Measurements from ENCODE around the gene KCNS3. TPM values are rescaled to one million over a fixed set of nuclear protein-coding genes. Genes with fewer than 3 reads are reported as not detected.

Gene KCNS3
- total and polyA plus RNA-seq, 4 donors = 15.4 to 45.9 (median 20.8) TPM

DNA sequence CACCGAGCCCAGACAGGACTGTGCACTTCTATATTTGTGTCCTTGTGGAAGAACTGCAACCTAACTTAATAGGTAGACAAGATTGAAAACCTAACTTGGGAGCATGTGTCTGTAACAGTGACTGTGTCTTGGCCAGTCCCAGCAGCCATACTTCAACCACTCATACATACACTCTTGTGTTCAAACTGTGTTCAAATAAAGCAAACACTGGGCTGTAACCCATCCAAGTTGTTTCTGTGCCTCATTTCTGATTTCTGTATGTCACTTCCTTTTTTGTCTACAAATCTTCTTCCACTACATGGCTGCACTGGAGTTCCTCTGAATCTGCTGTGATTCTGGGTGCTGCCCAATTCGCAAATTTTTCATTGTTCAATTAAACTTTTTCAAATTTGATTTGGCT is 31.2 kb upstream of the KCNS3 start:
- WGBS, 2 donors = 88 to 89% methylated on average over 2 of the region's 2 CpGs
- TF ChIP-seq, protein P1, sequence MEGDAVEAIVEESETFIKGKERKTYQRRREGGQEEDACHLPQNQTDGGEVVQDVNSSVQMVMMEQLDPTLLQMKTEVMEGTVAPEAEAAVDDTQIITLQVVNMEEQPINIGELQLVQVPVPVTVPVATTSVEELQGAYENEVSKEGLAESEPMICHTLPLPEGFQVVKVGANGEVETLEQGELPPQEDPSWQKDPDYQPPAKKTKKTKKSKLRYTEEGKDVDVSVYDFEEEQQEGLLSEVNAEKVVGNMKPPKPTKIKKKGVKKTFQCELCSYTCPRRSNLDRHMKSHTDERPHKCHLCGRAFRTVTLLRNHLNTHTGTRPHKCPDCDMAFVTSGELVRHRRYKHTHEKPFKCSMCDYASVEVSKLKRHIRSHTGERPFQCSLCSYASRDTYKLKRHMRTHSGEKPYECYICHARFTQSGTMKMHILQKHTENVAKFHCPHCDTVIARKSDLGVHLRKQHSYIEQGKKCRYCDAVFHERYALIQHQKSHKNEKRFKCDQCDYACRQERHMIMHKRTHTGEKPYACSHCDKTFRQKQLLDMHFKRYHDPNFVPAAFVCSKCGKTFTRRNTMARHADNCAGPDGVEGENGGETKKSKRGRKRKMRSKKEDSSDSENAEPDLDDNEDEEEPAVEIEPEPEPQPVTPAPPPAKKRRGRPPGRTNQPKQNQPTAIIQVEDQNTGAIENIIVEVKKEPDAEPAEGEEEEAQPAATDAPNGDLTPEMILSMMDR (IDR thresholded peaks at IDR 0.05; ENCODE audit: control extremely low read depth, extremely low read depth) = no peak
- ATAC-seq (ENCODE audit: insufficient read depth, low FRiP score) = no peak
- no peak for DNase-seq
- Histone ChIP-seq H3K27me3 (ENCODE audit: control insufficient read depth in 3 of 3, insufficient read depth in 3 of 3, low read length in 2 of 3) (no peaks in the 10 kb centered on the region), H3K9me3 (ENCODE audit: control insufficient read depth in 4 of 4, insufficient read depth in 3 of 4, low read length in 3 of 4) (no peaks in the 10 kb centered on the region), H3K4me1 (ENCODE audit: control insufficient read depth in 5 of 5, insufficient read depth in 5 of 5, low read length in 5 of 5) (no peaks in the 10 kb centered on the region), H3K4me3 (no peak overlapping the region), H3K36me3 (ENCODE audit: control insufficient read depth in 4 of 4, insufficient read depth in 4 of 4, low read length in 4 of 4) (no peaks in the 10 kb centered on the region), H3K27ac (ENCODE audit: low read depth in 1 of 2, low read length in 1 of 2) (no peak overlapping the region), H3K9ac (ENCODE audit: insufficient read depth in 1 of 2, low read length in 2 of 2) (no peak overlapping the region)

DNA sequence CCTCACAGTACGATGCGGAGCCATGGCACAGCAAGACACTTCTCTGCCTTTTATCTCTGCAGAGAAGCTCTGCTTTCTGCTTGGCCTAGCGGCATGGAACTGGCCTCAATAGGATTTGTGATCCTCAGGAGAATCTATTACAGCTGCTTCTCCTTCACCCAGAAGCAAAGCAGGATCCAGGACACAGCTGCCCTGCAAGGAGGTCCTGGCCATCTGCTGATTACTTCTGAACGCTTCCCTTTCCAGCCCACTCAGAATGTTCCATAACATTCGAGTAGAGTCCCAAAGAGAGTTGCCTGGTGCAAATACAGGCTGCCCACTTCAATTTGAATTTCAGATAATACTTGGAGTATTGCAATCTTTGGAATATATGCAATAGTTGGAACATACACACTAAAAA is 29.2 kb upstream of the KCNS3 start:
- TF ChIP-seq, protein P1 (IDR thresholded peaks at IDR 0.05; ENCODE audit: control extremely low read depth, extremely low read depth) = no peak
- no peaks in the 10 kb centered on the region for H3K9me3 ChIP-seq (ENCODE audit: control insufficient read depth in 4 of 4, insufficient read depth in 3 of 4, low read length in 3 of 4)

DNA sequence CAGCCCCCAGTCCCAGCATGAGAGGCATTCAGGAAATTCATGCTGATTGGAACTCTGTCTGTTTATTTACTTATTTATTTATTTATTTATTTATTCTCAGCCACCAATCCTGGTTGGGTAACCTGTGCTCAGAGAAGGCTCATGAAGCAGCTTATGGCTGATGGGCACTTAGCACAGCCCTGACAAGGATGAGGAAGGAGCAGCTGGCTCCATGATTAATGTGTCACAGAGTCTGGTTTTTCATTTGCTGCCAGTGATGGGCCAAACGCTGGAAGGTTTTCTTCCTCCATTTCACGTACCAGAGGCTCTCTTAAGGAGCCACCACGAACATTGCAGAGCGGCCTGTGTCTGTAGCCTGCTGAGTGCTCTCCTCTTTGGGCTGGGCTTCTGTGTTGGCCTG is 28.3 kb upstream of the KCNS3 start:
- no peak overlapping the region for H3K27ac ChIP-seq (ENCODE audit: low read depth in 1 of 2, low read length in 1 of 2)
- TF ChIP-seq, protein P1 (IDR thresholded peaks at IDR 0.05; ENCODE audit: control extremely low read depth, extremely low read depth) = no peak
- no peaks in the 10 kb centered on the region for H3K27me3 ChIP-seq (ENCODE audit: control insufficient read depth in 3 of 3, insufficient read depth in 3 of 3, low read length in 2 of 3)
- no peak overlapping the region for H3K9ac ChIP-seq (ENCODE audit: insufficient read depth in 1 of 2, low read length in 2 of 2)
- no peaks in the 10 kb centered on the region for H3K4me1 ChIP-seq (ENCODE audit: control insufficient read depth in 5 of 5, insufficient read depth in 5 of 5, low read length in 5 of 5)
- H3K36me3 ChIP-seq (ENCODE audit: control insufficient read depth in 4 of 4, insufficient read depth in 4 of 4, low read length in 4 of 4) = no peaks in the 10 kb centered on the region
- H3K9me3 ChIP-seq (ENCODE audit: control insufficient read depth in 4 of 4, insufficient read depth in 3 of 4, low read length in 3 of 4) = no peaks in the 10 kb centered on the region
- H3K4me3 ChIP-seq = no peak overlapping the region
- DNase-seq (no peak), ATAC-seq (ENCODE audit: insufficient read depth, low FRiP score) (no peak)
- WGBS, 2 donors = 89 to 90% methylated on average over 4 of the region's 4 CpGs

More for the DNA sequence above, 29.2 kb upstream of the KCNS3 start:
- no peak for ATAC-seq (ENCODE audit: insufficient read depth, low FRiP score)
- H3K27me3 ChIP-seq (ENCODE audit: control insufficient read depth in 3 of 3, insufficient read depth in 3 of 3, low read length in 2 of 3) = no peaks in the 10 kb centered on the region
- no peak overlapping the region for H3K4me3 ChIP-seq
- H3K9ac ChIP-seq (ENCODE audit: insufficient read depth in 1 of 2, low read length in 2 of 2) = no peak overlapping the region
- 83 to 84% methylated on average over 5 of the region's 5 CpGs for WGBS, 2 donors
- no peaks in the 10 kb centered on the region for H3K36me3 ChIP-seq (ENCODE audit: control insufficient read depth in 4 of 4, insufficient read depth in 4 of 4, low read length in 4 of 4)
- no peaks in the 10 kb centered on the region for H3K4me1 ChIP-seq (ENCODE audit: control insufficient read depth in 5 of 5, insufficient read depth in 5 of 5, low read length in 5 of 5)
- DNase-seq = no peak
- no peak overlapping the region for H3K27ac ChIP-seq (ENCODE audit: low read depth in 1 of 2, low read length in 1 of 2)
